Small intestine (tissue), 16 donors: ENCODE measurements around the gene SEZ6. TPM values are rescaled to one million over a fixed set of nuclear protein-coding genes. Genes with fewer than 3 reads are reported as not detected.

ENCODE experiments used
- DNase-seq, 2 donors: peaks; one replicate each; pipeline versions ENCODE4 v3.0.0 to v3.0.0-alpha.2; 2013
- FAIRE-seq: peaks from 2 replicates; lab custom pipeline; 2012; peaks lifted over from hg19 to GRCh38; lab: Jason Lieb, UNC
- H3K27ac ChIP-seq, 3 donors: one replicate each; pipeline ENCODE4 v1.5.1; 2013; ENCODE audit warnings: low read length in 2 of 3, mild to moderate bottlenecking in 2 of 3, control low read depth in 1 of 3, inconsistent platforms in 1 of 3, low read depth in 1 of 3, moderate library complexity in 1 of 3
- H3K27me3 ChIP-seq, 3 donors: one replicate each; pipeline ENCODE4 v1.6.1; 2013; ENCODE audit warnings: low read length in 3 of 3, inconsistent platforms in 1 of 3; ENCODE audit not compliant: control insufficient read depth in 3 of 3, insufficient read depth in 3 of 3
- H3K36me3 ChIP-seq, 3 donors: one replicate each; pipeline ENCODE4 v1.6.1; 2013; ENCODE audit warnings: low read length in 3 of 3, inconsistent platforms in 1 of 3, low read depth in 1 of 3, mild to moderate bottlenecking in 1 of 3, moderate library complexity in 1 of 3; ENCODE audit not compliant: control insufficient read depth in 3 of 3, insufficient read depth in 2 of 3
- H3K4me1 ChIP-seq, 3 donors: one replicate each; pipeline ENCODE4 v1.6.1; 2013; ENCODE audit warnings: low read length in 2 of 3, inconsistent platforms in 1 of 3, low read depth in 1 of 3, mild to moderate bottlenecking in 1 of 3, moderate library complexity in 1 of 3; ENCODE audit not compliant: control insufficient read depth in 3 of 3, insufficient read depth in 2 of 3
- H3K4me3 ChIP-seq, 3 donors: one replicate each; pipeline ENCODE4 v1.5.1; 2013; ENCODE audit warnings: low read length in 3 of 3, control low read depth in 1 of 3, inconsistent platforms in 1 of 3, low read depth in 1 of 3, mild to moderate bottlenecking in 1 of 3, moderate library complexity in 1 of 3
- H3K9me3 ChIP-seq, 2 donors: one replicate each; pipeline ENCODE4 v1.6.1; 2013; ENCODE audit warnings: low read depth in 1 of 2, low read length in 1 of 2; ENCODE audit not compliant: control insufficient read depth in 2 of 2, insufficient read depth in 1 of 2
- WGBS, 3 donors: extraction: QIAGEN DNeasy Blood & Tissue Kit; methylation state at CpG; one replicate each; pipeline ENCODE4 v1.1.7; 2013; 5-methylcytosine and 5-hydroxymethylcytosine counted together
- long read RNA-seq, 10 donors: transcript quantifications; one replicate each; lab custom pipeline, GENCODE V29; 2026
- polyA plus RNA-seq, 4 donors: library from polyadenylated mRNA; stranded (reverse) in 3 of 4; unstranded in 1 of 4; fragments of 200-250 nt in 3 of 4; fragments of 120-200 nt in 1 of 4; gene quantifications; one replicate each; pipeline versions ENCODE4 v1.2.1 to v1.2.3, GENCODE V29; 2013
- donor health status: healthy with polysubstance abuse.
- donor health status: control.
- donor health status: control.
- donor health status: Bipolar disorder and iron deficiency.
- donor health status: healthy.

Gene SEZ6
- polyA plus RNA-seq = 1 to 10 TPM in 2 of 4 donors, not detected in 2; 1.1 to 1.4 TPM
- long read RNA-seq, donor 1 = 0 reads
- long read RNA-seq, donor 2 = 0 reads
- long read RNA-seq, donor 3 = 0 reads
- long read RNA-seq, donor 4 = 0 reads
- long read RNA-seq, donor 5 = 0 reads
- long read RNA-seq, donor 6 = 0 reads
- long read RNA-seq, donor 7 = 0 reads
- long read RNA-seq, donor 8 = 0 reads
- long read RNA-seq, donor 9 = 0 reads
- long read RNA-seq, donor 10 = 0 reads

- no peaks in the 10 kb centered on the region for H3K4me1 ChIP-seq
- peaks cover 10 to 83% (median 30%) of the 10 kb centered on the region in 3 donors for H3K27me3 ChIP-seq
- DNase-seq (peak; percentile 28 to 88), FAIRE-seq (no peak)
- WGBS, 3 donors = 4 to 6% (median 5%) methylated on average over 31 to 43 of the region's 43 CpGs
- no peaks in the 10 kb centered on the region for H3K9me3 ChIP-seq
- no peaks in the 10 kb centered on the region for H3K36me3 ChIP-seq
- H3K27ac ChIP-seq = no peak within 1 kb of the TSS
- H3K4me3 ChIP-seq = peak within 1 kb of the TSS in 2 of 3 donors; percentile 9 to 10
Measured at GRCh38 chr17:29005936-29006511, at the start of gene SEZ6. Gene SEZ6 (minus strand): TSS chr17:29006033. CDS start chr17:29005869, 164 bp downstream.

GRCh38 chr17:29054835-29055234 lies 49.0 kb upstream of the SEZ6 start:
- WGBS, 3 donors = 73 to 86% (median 75%) methylated on average over 10 of the region's 10 CpGs
- DNase-seq = no peak
- no peak overlapping the region for H3K4me3 ChIP-seq
- H3K27ac ChIP-seq = no peak overlapping the region
- FAIRE-seq = no peak
- peaks cover 0 to 4% (median 0%) of the 10 kb centered on the region in 3 donors for H3K27me3 ChIP-seq
- no peaks in the 10 kb centered on the region for H3K4me1 ChIP-seq
- H3K36me3 ChIP-seq = peaks cover 0 to 27% (median 0%) of the 10 kb centered on the region in 3 donors
- H3K9me3 ChIP-seq = no peaks in the 10 kb centered on the region

GRCh38 chr17:29051731-29052130 lies 45.9 kb upstream of the SEZ6 start:
- FAIRE-seq (no peak), DNase-seq (no peak)
- no peaks in the 10 kb centered on the region for H3K9me3 ChIP-seq
- H3K4me1 ChIP-seq = peaks cover 0 to 6% (median 0%) of the 10 kb centered on the region in 3 donors
- peaks cover 0 to 4% (median 0%) of the 10 kb centered on the region in 3 donors for H3K27me3 ChIP-seq
- H3K36me3 ChIP-seq = peaks cover 0 to 29% (median 0%) of the 10 kb centered on the region in 3 donors
- no peak overlapping the region for H3K27ac ChIP-seq
- no peak overlapping the region for H3K4me3 ChIP-seq
- WGBS, 3 donors = 77 to 79% (median 77%) methylated on average over 6 of the region's 6 CpGs

- Histone ChIP-seq H3K4me3 (no peak overlapping the region), H3K27me3 (peaks cover 0 to 4% (median 0%) of the 10 kb centered on the region in 3 donors), H3K27ac (no peak overlapping the region), H3K4me1 (peaks cover 0 to 11% (median 0%) of the 10 kb centered on the region in 3 donors), H3K9me3 (no peaks in the 10 kb centered on the region), H3K36me3 (peaks cover 0 to 32% (median 0%) of the 10 kb centered on the region in 3 donors)
- FAIRE-seq (no peak), DNase-seq (no peak)
- WGBS, 3 donors = 84 to 86% (median 84%) methylated on average over 12 of the region's 12 CpGs
Measured at GRCh38 chr17:29051194-29051593, 45.4 kb upstream of the SEZ6 start.

GRCh38 chr17:29050176-29050575 lies 44.3 kb upstream of the SEZ6 start:
- Histone ChIP-seq H3K4me3 (no peak overlapping the region), H3K4me1 (peaks cover 0 to 19% (median 0%) of the 10 kb centered on the region in 3 donors), H3K27me3 (no peaks in the 10 kb centered on the region), H3K27ac (no peak overlapping the region), H3K9me3 (no peaks in the 10 kb centered on the region), H3K36me3 (peaks cover 0 to 24% (median 0%) of the 10 kb centered on the region in 3 donors)
- WGBS, 3 donors = 80 to 88% (median 87%) methylated on average over 5 of the region's 5 CpGs
- DNase-seq (no peak), FAIRE-seq (no peak)

GRCh38 chr17:29049541-29050145 lies 43.8 kb upstream of the SEZ6 start:
- Histone ChIP-seq H3K4me1 (peaks cover 0 to 21% (median 0%) of the 10 kb centered on the region in 3 donors), H3K9me3 (no peaks in the 10 kb centered on the region), H3K27me3 (no peaks in the 10 kb centered on the region), H3K36me3 (peaks cover 0 to 19% (median 0%) of the 10 kb centered on the region in 3 donors), H3K4me3 (no peak overlapping the region), H3K27ac (no peak overlapping the region)
- DNase-seq (no peak), FAIRE-seq (no peak)
- WGBS, 3 donors = 85 to 87% (median 86%) methylated on average over 11 of the region's 11 CpGs

- peaks cover 0 to 23% (median 0%) of the 10 kb centered on the region in 3 donors for H3K4me1 ChIP-seq
- H3K27ac ChIP-seq = no peak overlapping the region
- no peaks in the 10 kb centered on the region for H3K9me3 ChIP-seq
- FAIRE-seq (no peak), DNase-seq (no peak)
- H3K36me3 ChIP-seq = peaks cover 0 to 13% (median 0%) of the 10 kb centered on the region in 3 donors
- no peaks in the 10 kb centered on the region for H3K27me3 ChIP-seq
- no peak overlapping the region for H3K4me3 ChIP-seq
- 65 to 77% (median 77%) methylated on average over 10 of the region's 10 CpGs for WGBS, 3 donors
Measured at GRCh38 chr17:29048440-29049368, 42.9 kb upstream of the SEZ6 start.

- FAIRE-seq = no peak
- Histone ChIP-seq H3K4me3 (no peak overlapping the region), H3K27ac (peak overlapping the region in 1 of 3 donors; percentile 55), H3K4me1 (peaks cover 4 to 39% (median 6%) of the 10 kb centered on the region in 3 donors), H3K36me3 (peaks cover 0 to 5% (median 0%) of the 10 kb centered on the region in 3 donors), H3K9me3 (no peaks in the 10 kb centered on the region), H3K27me3 (no peaks in the 10 kb centered on the region)
- no peak for DNase-seq
- WGBS, 3 donors = 82 to 87% (median 85%) methylated on average over 5 of the region's 5 CpGs
Measured at GRCh38 chr17:29046473-29046839, 40.6 kb upstream of the SEZ6 start.
